Measurements from ENCODE around the gene MN1. TPM values are rescaled to one million over a fixed set of nuclear protein-coding genes. Genes with fewer than 3 reads are reported as not detected.
A peak's percentile ranks its signal among the peaks of the same experiment; 100 is the strongest.

MN1 gene
- total and polyA plus RNA-seq, 2 of the 4 experiments (the other 2 are of a cell fraction) = 0.36 to 1.3 TPM

DNA sequence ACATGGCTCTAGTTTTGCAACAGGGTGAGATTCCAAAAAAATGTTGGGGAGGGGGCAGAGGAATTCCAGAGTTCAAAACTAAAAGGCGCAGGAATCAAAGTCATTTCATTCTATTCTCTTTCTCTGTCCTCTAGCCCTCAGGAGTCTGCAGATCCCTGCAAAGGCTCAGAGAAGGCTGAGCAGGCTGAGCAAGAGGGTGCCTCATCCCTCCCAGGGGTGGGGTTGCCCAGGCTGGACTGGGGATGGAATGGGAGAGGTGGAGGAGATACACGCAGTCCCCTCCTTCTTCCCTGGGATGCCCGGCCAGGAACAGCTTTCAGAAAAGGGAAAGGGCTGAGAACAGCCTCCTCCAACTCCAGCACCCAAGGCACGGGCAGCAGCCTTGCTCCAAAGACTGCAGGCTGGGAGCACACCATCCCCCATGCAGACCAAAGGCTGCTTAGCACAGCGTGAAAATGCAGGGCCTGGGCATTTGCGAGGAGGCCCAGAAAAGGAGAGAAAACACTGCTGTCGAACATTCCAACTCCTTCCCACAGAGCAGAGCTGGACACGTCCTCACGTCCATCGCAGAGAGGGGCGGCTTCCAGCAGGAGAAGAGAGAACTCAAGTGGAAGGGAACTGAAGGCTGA is 51.8 kb downstream of the MN1 start:
- Histone ChIP-seq H3K9me1 (ENCODE audit: insufficient read depth, low read length) (peaks cover 3% of the 10 kb centered on the region; the same call in 1 of the 2 replicates), H2BK20ac (ENCODE audit: low read depth, low read length) (peak overlapping the region; percentile 18; the same call in 1 of the 2 replicates), H2BK5ac (ENCODE audit: low read depth, low read length, poor library complexity, severe bottlenecking) (no peak overlapping the region), H3K4me1 (ENCODE audit: control insufficient read depth, insufficient read depth, low read length) (peaks cover 21% of the 10 kb centered on the region), H2AFZ (replicated peaks; ENCODE audit: low read length, poor library complexity) (peak overlapping the region; percentile 79), H3K27ac (ENCODE audit: insufficient read depth, low read length) (no peak overlapping the region), H3K9ac (ENCODE audit: low read depth, low read length) (no peak overlapping the region), H2AK5ac (ENCODE audit: low read depth, low read length) (no peak overlapping the region), H4K91ac (ENCODE audit: insufficient read depth, low read depth, low read length) (no peak overlapping the region), H2AK9ac (replicated peaks; ENCODE audit: low read depth, low read length, poor library complexity) (no peak overlapping the region), H2BK15ac (ENCODE audit: low read depth, low read length) (no peak overlapping the region), H3K4me2 (ENCODE audit: low read depth, low read length) (peak overlapping the region; percentile 41; the same call in 1 of the 2 replicates), H3K27me3 (ENCODE audit: control insufficient read depth, insufficient read depth, low read length) (no peaks in the 10 kb centered on the region), H3K4me3 (ENCODE audit: insufficient read depth, low read depth, low read length) (no peak overlapping the region), H3K79me1 (ENCODE audit: low read depth in 1 of 2, low read length in 2 of 2) (no peaks in the 10 kb centered on the region), H2BK120ac (ENCODE audit: low read depth, low read length) (peak overlapping the region; percentile 17; the same call in 1 of the 2 replicates), H3K18ac (ENCODE audit: low read depth, low read length) (no peak overlapping the region; the same call in 1 of the 2 replicates), H3K23ac (ENCODE audit: low read depth, low read length) (peak overlapping the region; percentile 17), H3K4ac (ENCODE audit: low read depth, low read length) (peak overlapping the region; percentile 24; the same call in 1 of the 2 replicates), H3K56ac (ENCODE audit: extremely low read depth, insufficient read depth, low read length) (no peak overlapping the region), H3K9me3 (ENCODE audit: control insufficient read depth, insufficient read depth, low read length) (no peaks in the 10 kb centered on the region), H4K8ac (ENCODE audit: low read depth in 2 of 2, low read length in 2 of 2) (no peak overlapping the region), H3K36me3 (ENCODE audit: control insufficient read depth, insufficient read depth, low read length) (peaks cover 2% of the 10 kb centered on the region; the same call in 1 of the 2 replicates), H4K5ac (ENCODE audit: low read depth, low read length) (no peak overlapping the region), H4K20me1 (ENCODE audit: insufficient read depth, low read length) (0 out of 2 replicates have a peak, but pooled peaks cover 5% of the 10 kb centered on the region), H3K14ac (replicated peaks; ENCODE audit: low read depth, low read length) (no peak overlapping the region)
- in situ Hi-C loops (cut with MboI; ENCODE audit: low sequenced_read_pairs) = no loop called here
- ATAC-seq (ENCODE audit: low read depth) = peak; percentile 63
- TF ChIP-seq RFX5 (IDR thresholded peaks at IDR 0.05; ENCODE audit: low read depth, low read length) (no peak), NFE2L2 (IDR thresholded peaks at IDR 0.05; ENCODE audit: low read depth, low read length) (no peak), MAZ (IDR thresholded peaks at IDR 0.05; ENCODE audit: borderline replicate concordance, low read depth, low read length) (no peak), MXI1 (IDR thresholded peaks at IDR 0.05; ENCODE audit: borderline replicate concordance, low read depth, low read length) (no peak), CHD1 (IDR thresholded peaks at IDR 0.05; ENCODE audit: low read depth, low read length) (no peak), CTCF (conservative IDR thresholded peaks at IDR 0.05; ENCODE audit: low read depth, low read length) (no peak), USF2 (IDR thresholded peaks at IDR 0.05; ENCODE audit: low read depth, low read length) (no peak), CEBPB (IDR thresholded peaks at IDR 0.05; ENCODE audit: low read depth, low read length) (no peak), MAFK (IDR thresholded peaks at IDR 0.05; ENCODE audit: low read depth, low read length) (no peak), RAD21 (IDR thresholded peaks at IDR 0.05; ENCODE audit: low read length) (no peak), BHLHE40 (IDR thresholded peaks at IDR 0.05; ENCODE audit: low read depth, low read length) (no peak), FOS (IDR thresholded peaks at IDR 0.05; ENCODE audit: low read depth, low read length) (no peak), POLR2A (IDR thresholded peaks at IDR 0.05; ENCODE audit: low read depth, low read length) (no peak), RCOR1 (IDR thresholded peaks at IDR 0.05; ENCODE audit: insufficient replicate concordance, low read length) (no peak), SMC3 (IDR thresholded peaks at IDR 0.05; ENCODE audit: low read depth, low read length) (no peak)
- TF ChIP-seq, protein P1, sequence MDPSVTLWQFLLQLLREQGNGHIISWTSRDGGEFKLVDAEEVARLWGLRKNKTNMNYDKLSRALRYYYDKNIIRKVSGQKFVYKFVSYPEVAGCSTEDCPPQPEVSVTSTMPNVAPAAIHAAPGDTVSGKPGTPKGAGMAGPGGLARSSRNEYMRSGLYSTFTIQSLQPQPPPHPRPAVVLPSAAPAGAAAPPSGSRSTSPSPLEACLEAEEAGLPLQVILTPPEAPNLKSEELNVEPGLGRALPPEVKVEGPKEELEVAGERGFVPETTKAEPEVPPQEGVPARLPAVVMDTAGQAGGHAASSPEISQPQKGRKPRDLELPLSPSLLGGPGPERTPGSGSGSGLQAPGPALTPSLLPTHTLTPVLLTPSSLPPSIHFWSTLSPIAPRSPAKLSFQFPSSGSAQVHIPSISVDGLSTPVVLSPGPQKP (IDR thresholded peaks at IDR 0.05; ENCODE audit: borderline replicate concordance, low read depth, low read length) = no peak
- POLR2A ChIA-PET (ENCODE audit: unreplicated experiment) = no interaction called here
- CTCF ChIA-PET = no interaction called here
- no CpG with 5 or more reads among the region's 11 CpGs for WGBS, 2 experiments (ENCODE audit: extremely low coverage in 2 of 2, insufficient read length in 1 of 2)
- intact Hi-C loops (cut with micrococcal nuclease) = no loop called here
- dilution Hi-C loops (cut with HindIII; ENCODE audit: low sequenced_read_pairs, unreplicated experiment) = no loop called here
- peak; percentile 13 for DNase-seq
- BruUV-seq (replicated peaks) = no TSS peak
